K562 (cell line): ENCODE results near the gene PTGIS. TPM values are rescaled to one million over a fixed set of nuclear protein-coding genes. Genes with fewer than 3 reads are reported as not detected.

Source experiments
- ATAC-seq: fragments of 200-7000 bp; cut with Tn5 transposase; 3 replicates; pipeline ENCODE4 v1.9.1; 2020; ENCODE audit warnings: moderate library complexity
- BruUV-seq: library from RNA; stranded (reverse); fragments of 400-500 nt; replicated peaks from 2 replicates; lab custom pipeline; 2021; lab: Mats Ljungman, UMichigan
- CTCF ChIA-PET: fragments of 300-600 bp; formaldehyde crosslinking; extraction: SDS; loops from one replicate; lab custom pipeline; 2021; ENCODE audit warnings: low intra/inter-chr PET ratio; lab: Yijun Ruan, JAX
- POLR2A ChIA-PET: fragments of 300-600, 350-650 bp; sonication (Branson Sonifier 250); formaldehyde crosslinking; extraction: SDS; loops from one replicate; lab custom pipeline; 2021; ENCODE audit warnings: antibody characterized with exemption, inconsistent platforms; lab: Yijun Ruan, JAX
- DNase-seq, 4 experiments: peaks; one replicate each; pipeline versions ENCODE4 v3.0.0 to v3.0.0-alpha.2; 2011 to 2018; ENCODE audit warnings: low spot score in 3 of 4, mixed read lengths in 3 of 4; ENCODE audit errors: extremely low read depth in 1 of 4
- FAIRE-seq: peaks from 2 replicates; lab custom pipeline; 2011; peaks lifted over from hg19 to GRCh38; lab: Jason Lieb, UNC
- H2AFZ ChIP-seq: 2 replicates; pipeline ENCODE4 v1.6.0; 2011; ENCODE audit warnings: low read depth, low read length, control low read depth, inconsistent platforms
- H3K27ac ChIP-seq: fragments of 200-600 bp; 3 replicates; pipeline ENCODE4 v1.8.0; 2011; ENCODE audit warnings: low read depth, mild to moderate bottlenecking, control low read depth, inconsistent platforms, low read length, moderate library complexity, mixed read lengths; ENCODE audit errors: extremely low read depth
- H3K27me3 ChIP-seq, 2 experiments: fragments of 300-600 bp in 1 of 2; 2 replicates in 1 of 2; 3 replicates in 1 of 2; pipeline versions ENCODE4 v1.6.0 to v1.8.0; 2011; ENCODE audit warnings: inconsistent platforms in 2 of 2, low read length in 2 of 2, mild to moderate bottlenecking in 1 of 2, mixed read lengths in 1 of 2, moderate library complexity in 1 of 2; ENCODE audit not compliant: control insufficient read depth in 2 of 2, insufficient read depth in 2 of 2
- H3K36me3 ChIP-seq: fragments of 300-600 bp; 3 replicates; pipeline ENCODE4 v1.8.0; 2011; ENCODE audit warnings: mild to moderate bottlenecking, low read length, inconsistent platforms; ENCODE audit not compliant: control insufficient read depth, insufficient read depth
- H3K4me1 ChIP-seq, 2 experiments: fragments of 200-600 bp in 1 of 2; replicated peaks in 1 of 2; 2 replicates in 1 of 2; 3 replicates in 1 of 2; pipeline versions ENCODE4 v1.5.1 to v1.8.0; 2011; ENCODE audit warnings: inconsistent platforms in 2 of 2, low read length in 2 of 2, mild to moderate bottlenecking in 1 of 2, mixed read lengths in 1 of 2, moderate library complexity in 1 of 2; ENCODE audit not compliant: control insufficient read depth in 2 of 2, insufficient read depth in 2 of 2
- H3K4me2 ChIP-seq: 2 replicates; pipeline ENCODE4 v1.6.1; 2011; ENCODE audit warnings: low read length, control low read depth, inconsistent platforms, mixed read lengths; ENCODE audit not compliant: insufficient read depth
- H3K4me3 ChIP-seq: fragments of 200-600 bp; sonication (generic), shearing (Covaris generic); 2 replicates; pipeline ENCODE4 v1.5.1; 2016; ENCODE audit warnings: control low read depth, inconsistent platforms
- H3K79me2 ChIP-seq: fragments of 200-600 bp; 3 replicates; pipeline ENCODE4 v1.8.0; 2011; ENCODE audit warnings: low read length, inconsistent platforms; ENCODE audit not compliant: control insufficient read depth, insufficient read depth
- H3K9ac ChIP-seq, 2 experiments: 2 replicates each; pipeline versions ENCODE4 v1.6.0 to v1.6.1; 2011; ENCODE audit warnings: low read depth in 2 of 2, low read length in 2 of 2, control low read depth in 1 of 2, inconsistent platforms in 1 of 2, mild to moderate bottlenecking in 1 of 2, mixed read lengths in 1 of 2; ENCODE audit not compliant: insufficient read depth in 1 of 2
- H3K9me1 ChIP-seq: one replicate; pipeline ENCODE4 v1.6.0; 2011; ENCODE audit warnings: inconsistent platforms, mild to moderate bottlenecking, low read length, moderate library complexity; ENCODE audit not compliant: control insufficient read depth, insufficient read depth
- H3K9me3 ChIP-seq: replicated peaks from 2 replicates; pipeline ENCODE4 v1.5.1; 2011; ENCODE audit warnings: low read depth, low read length, inconsistent platforms; ENCODE audit not compliant: control insufficient read depth, insufficient read depth
- H4K20me1 ChIP-seq: replicated peaks from 2 replicates; pipeline ENCODE4 v1.6.1; 2011; ENCODE audit warnings: low read length, inconsistent platforms, mixed read lengths; ENCODE audit not compliant: control insufficient read depth, insufficient read depth
- ARNT ChIP-seq, 2 experiments: fragments of 450-650 bp; IDR thresholded peaks; 2 replicates each; pipeline ENCODE4 v1.6.1; 2016; ENCODE audit warnings: mild to moderate bottlenecking in 1 of 2
- COPS2 ChIP-seq: fragments of 450-650 bp; conservative IDR thresholded peaks from 2 replicates; pipeline ENCODE4 v1.6.1; 2016; ENCODE audit warnings: mild to moderate bottlenecking, moderate library complexity
- FOXK1 ChIP-seq: sonication (generic); formaldehyde crosslinking; IDR thresholded peaks from 2 replicates; pipeline ENCODE4 v1.8.0; 2022; ENCODE audit warnings: missing genetic modification reagents, mild to moderate bottlenecking, borderline replicate concordance
- HINFP ChIP-seq: fragments of 450-650 bp; conservative IDR thresholded peaks from 2 replicates; pipeline ENCODE4 v1.6.1; 2016; ENCODE audit warnings: missing genetic modification characterization, low read depth, mild to moderate bottlenecking, control low read depth, missing compliant biosample characterization
- ID3 ChIP-seq, 2 experiments: fragments of 250-450 bp in 1 of 2; fragments of 450-650 bp in 1 of 2; sonication (Bioruptor Pico) in 1 of 2; IDR thresholded peaks; 2 replicates each; pipeline versions ENCODE4 v1.6.1 to v1.8.0; 2016 to 2021; ENCODE audit warnings: mild to moderate bottlenecking in 2 of 2, moderate library complexity in 2 of 2, missing compliant biosample characterization in 1 of 2, missing genetic modification characterization in 1 of 2
- JUNB ChIP-seq: fragments of 450-650 bp; formaldehyde crosslinking; conservative IDR thresholded peaks from 2 replicates; pipeline ENCODE4 v1.4.0; 2020; ENCODE audit warnings: mild to moderate bottlenecking
- NFRKB ChIP-seq: fragments of 450-650 bp; IDR thresholded peaks from 2 replicates; pipeline ENCODE4 v1.6.1; 2016; ENCODE audit warnings: low read depth
- NR3C1 ChIP-seq: sonication (generic); formaldehyde crosslinking; IDR thresholded peaks from 2 replicates; pipeline ENCODE4 v1.8.1; 2022; ENCODE audit warnings: missing genetic modification reagents
- XRCC4 ChIP-seq: IDR thresholded peaks from one replicate; pipeline ENCODE4 v1.6.1; 2011; ENCODE audit not compliant: insufficient read depth, insufficient read length; ENCODE audit errors: extremely low read depth
- ZFP91 ChIP-seq: sonication (generic); formaldehyde crosslinking; IDR thresholded peaks from 2 replicates; pipeline ENCODE4 v1.8.0; 2022; ENCODE audit warnings: mild to moderate bottlenecking, missing genetic modification reagents
- ZNF3 ChIP-seq: fragments of 250-450 bp; sonication (Bioruptor Pico); IDR thresholded peaks from 2 replicates; pipeline ENCODE4 v1.5.0; 2021; ENCODE audit warnings: mild to moderate bottlenecking, moderate library complexity
- ZNF830 ChIP-seq: fragments of 250-450 bp; sonication (Bioruptor Pico); IDR thresholded peaks from 2 replicates; pipeline ENCODE4 v1.5.0; 2021; ENCODE audit warnings: mild to moderate bottlenecking
- WGBS: fragments of 100-300 bp; shearing (Covaris generic); methylation state at CpG from one replicate; pipeline ENCODE4 v1.1.6; 2016; ENCODE audit warnings: low coverage, mixed read lengths; ENCODE audit not compliant: insufficient coverage; ENCODE audit errors: missing lambda C conversion rate; 5-methylcytosine and 5-hydroxymethylcytosine counted together
- in situ Hi-C: fragments of 300-500 bp; cut with MboI; formaldehyde crosslinking; loops from 4 replicates; pipeline ENCODE4 v1.15.0; 2018; ENCODE audit warnings: inconsistent platforms, mixed read lengths
- intact Hi-C: fragments of 100-400 bp; cut with micrococcal nuclease; formaldehyde crosslinking; loops from 2 replicates; pipeline ENCODE4 v1.14.2; 2022
- polyA plus RNA-seq, 8 experiments: library from polyadenylated mRNA; depleted of rRNA in 4 of 8; stranded (reverse) in 5 of 8; unstranded in 3 of 8; fragments of >200 nt; fragmentation: Nextera tagmentation in 2 of 8; fragmentation: Illumina TruSeq in 1 of 8; extraction: Ambion mirVana in 2 of 8; extraction: Trizol in 1 of 8; gene quantifications; 2 replicates each; pipeline versions ENCODE4 v1.2.1 to v1.2.3, GENCODE V29; 2011 to 2014; ENCODE audit warnings: inconsistent platforms in 1 of 8, missing spikeins in 1 of 8
- total RNA-seq, 7 experiments: library from RNA; depleted of rRNA in 6 of 7; stranded (reverse); fragments of >200 nt in 6 of 7; fragmentation: Illumina TruSeq in 2 of 7; extraction: Trizol in 2 of 7; gene quantifications; 2 replicates each; pipeline versions ENCODE4 v1.2.1 to v1.2.3, GENCODE V29; 2011 to 2021; ENCODE audit warnings: low replicate concordance in 1 of 7

Gene PTGIS
- total and polyA plus RNA-seq, 9 of the 15 experiments (the other 6 are each of a cell fraction or from before 2014, with no cell fraction given) = not detected

- Histone ChIP-seq H3K9me3 (no peaks in the 10 kb centered on the region; the same call in 1 of the 2 replicates), H3K4me1 (peaks cover 4 to 6% of the 10 kb centered on the region in 2 experiments), H3K4me2 (no peak overlapping the region), H3K79me2 (no peaks in the 10 kb centered on the region), H3K9me1 (no peaks in the 10 kb centered on the region), H4K20me1 (no peaks in the 10 kb centered on the region; the same call in none of the 2 replicates), H3K27me3 (peaks cover 4 to 35% of the 10 kb centered on the region in 2 experiments; a peak in 4 of 5 replicates), H3K36me3 (no peaks in the 10 kb centered on the region), H3K4me3 (no peak overlapping the region), H3K27ac (no peak overlapping the region), H3K9ac (no peak overlapping the region), H2AFZ (no peak overlapping the region)
- CTCF ChIA-PET = no interaction called here
- in situ Hi-C loops = no loop called here
- FAIRE-seq (no peak), ATAC-seq (no peak), DNase-seq (no peak)
- intact Hi-C loops = no loop called here
- no TSS peak for BruUV-seq
- WGBS = 29% methylated on average over 8 of the region's 8 CpGs
- POLR2A ChIA-PET = no interaction called here
- TF ChIP-seq NFRKB (no peak), ID3 (CRISPR knock-in tag; IDR thresholded peaks at IDR 0.05) (no peak), ID3 (tag; IDR thresholded peaks at IDR 0.05) (no peak), FOXK1 (no peak), ZNF830 (no peak), ZFP91 (CRISPR knock-in tag) (no peak), ARNT (IDR thresholded peaks at IDR 0.05) (no peak), HINFP (tag) (no peak), ZNF3 (CRISPR knock-in tag) (no peak), XRCC4 (no peak), NR3C1 (CRISPR knock-in tag) (no peak), JUNB (CRISPR knock-in tag) (no peak), COPS2 (no peak)
Observed at GRCh38 chr20:49558826-49559225, 9.1 kb downstream of the PTGIS start.
